PC-3 (cell line): ENCODE results near the gene CGB2.
A peak's percentile ranks its signal among the peaks of the same experiment; 100 is the strongest.

ENCODE experiments used
- EZH2phosphoT487 ChIP-seq: fragments of 300-600 bp; sonication (generic); IDR thresholded peaks from 2 replicates; pipeline ENCODE4 v1.6.1; 2018; ENCODE audit warnings: mild to moderate bottlenecking, antibody characterized with exemption, low read length, borderline replicate concordance
- TF ChIP-seq, protein P1 (sequence below): fragments of 300-600 bp; sonication (generic); conservative IDR thresholded peaks from 2 replicates; pipeline ENCODE4 v1.5.1; 2017; ENCODE audit warnings: antibody characterized with exemption, low read depth, mild to moderate bottlenecking, low read length

DNA sequence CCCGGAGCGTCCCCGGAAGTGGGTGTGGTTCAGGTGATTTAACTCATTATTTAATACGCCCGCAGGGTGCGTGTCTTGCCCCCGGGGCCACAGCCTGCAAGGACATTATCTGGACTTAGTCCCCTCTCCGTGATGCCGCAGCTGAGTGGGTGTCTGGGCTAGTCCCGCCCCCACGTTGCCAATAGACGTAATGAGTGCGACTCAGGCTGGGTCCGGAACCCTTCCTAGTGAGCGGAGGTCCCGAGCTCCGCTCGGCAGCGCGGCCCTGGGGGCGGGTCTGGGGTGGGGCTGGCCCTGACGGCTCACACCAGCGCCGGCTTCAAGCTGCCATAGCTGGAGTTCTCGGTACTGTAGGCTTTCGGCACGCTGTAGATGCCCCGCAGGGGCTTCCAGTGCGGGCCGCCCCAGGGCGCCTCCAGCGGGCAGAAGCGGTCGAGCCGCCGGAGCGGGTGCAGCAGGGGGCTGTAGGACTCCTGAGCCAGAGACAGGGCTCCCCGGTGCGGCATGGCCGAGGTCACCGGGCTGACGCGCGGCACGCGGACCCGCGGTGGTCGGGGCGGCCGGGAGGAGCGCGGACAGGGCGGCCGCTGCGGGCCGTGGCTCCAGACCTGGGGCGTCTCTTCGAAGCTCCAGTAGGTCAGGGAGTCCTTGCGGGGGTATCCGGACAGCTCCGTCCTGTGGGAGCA, 13.9 kb upstream of the CGB2 start:
- TF ChIP-seq, protein P1, sequence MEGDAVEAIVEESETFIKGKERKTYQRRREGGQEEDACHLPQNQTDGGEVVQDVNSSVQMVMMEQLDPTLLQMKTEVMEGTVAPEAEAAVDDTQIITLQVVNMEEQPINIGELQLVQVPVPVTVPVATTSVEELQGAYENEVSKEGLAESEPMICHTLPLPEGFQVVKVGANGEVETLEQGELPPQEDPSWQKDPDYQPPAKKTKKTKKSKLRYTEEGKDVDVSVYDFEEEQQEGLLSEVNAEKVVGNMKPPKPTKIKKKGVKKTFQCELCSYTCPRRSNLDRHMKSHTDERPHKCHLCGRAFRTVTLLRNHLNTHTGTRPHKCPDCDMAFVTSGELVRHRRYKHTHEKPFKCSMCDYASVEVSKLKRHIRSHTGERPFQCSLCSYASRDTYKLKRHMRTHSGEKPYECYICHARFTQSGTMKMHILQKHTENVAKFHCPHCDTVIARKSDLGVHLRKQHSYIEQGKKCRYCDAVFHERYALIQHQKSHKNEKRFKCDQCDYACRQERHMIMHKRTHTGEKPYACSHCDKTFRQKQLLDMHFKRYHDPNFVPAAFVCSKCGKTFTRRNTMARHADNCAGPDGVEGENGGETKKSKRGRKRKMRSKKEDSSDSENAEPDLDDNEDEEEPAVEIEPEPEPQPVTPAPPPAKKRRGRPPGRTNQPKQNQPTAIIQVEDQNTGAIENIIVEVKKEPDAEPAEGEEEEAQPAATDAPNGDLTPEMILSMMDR = 0 out of 2 replicates have a peak, but pooled peaks have one; percentile 27
- no peak for TF ChIP-seq EZH2phosphoT487
